GM12864 (cell line): Measurements from ENCODE around the gene SMPD3.

Experiments
- DNase-seq: peaks from one replicate; pipeline ENCODE4 v3.0.0-alpha.2; 2011; ENCODE audit warnings: low read depth
- H3K4me3 ChIP-seq: 2 replicates; pipeline ENCODE4 v1.5.1; 2011; ENCODE audit warnings: mild to moderate bottlenecking, low read depth, low read length, control low read depth
- TF ChIP-seq, protein P1 (sequence below): IDR thresholded peaks from 2 replicates; pipeline ENCODE4 v1.5.1; 2011; ENCODE audit warnings: low read depth, mild to moderate bottlenecking, moderate library complexity, low read length, control low read depth, inconsistent platforms; ENCODE audit errors: missing control alignments

The SMPD3 gene

DNA sequence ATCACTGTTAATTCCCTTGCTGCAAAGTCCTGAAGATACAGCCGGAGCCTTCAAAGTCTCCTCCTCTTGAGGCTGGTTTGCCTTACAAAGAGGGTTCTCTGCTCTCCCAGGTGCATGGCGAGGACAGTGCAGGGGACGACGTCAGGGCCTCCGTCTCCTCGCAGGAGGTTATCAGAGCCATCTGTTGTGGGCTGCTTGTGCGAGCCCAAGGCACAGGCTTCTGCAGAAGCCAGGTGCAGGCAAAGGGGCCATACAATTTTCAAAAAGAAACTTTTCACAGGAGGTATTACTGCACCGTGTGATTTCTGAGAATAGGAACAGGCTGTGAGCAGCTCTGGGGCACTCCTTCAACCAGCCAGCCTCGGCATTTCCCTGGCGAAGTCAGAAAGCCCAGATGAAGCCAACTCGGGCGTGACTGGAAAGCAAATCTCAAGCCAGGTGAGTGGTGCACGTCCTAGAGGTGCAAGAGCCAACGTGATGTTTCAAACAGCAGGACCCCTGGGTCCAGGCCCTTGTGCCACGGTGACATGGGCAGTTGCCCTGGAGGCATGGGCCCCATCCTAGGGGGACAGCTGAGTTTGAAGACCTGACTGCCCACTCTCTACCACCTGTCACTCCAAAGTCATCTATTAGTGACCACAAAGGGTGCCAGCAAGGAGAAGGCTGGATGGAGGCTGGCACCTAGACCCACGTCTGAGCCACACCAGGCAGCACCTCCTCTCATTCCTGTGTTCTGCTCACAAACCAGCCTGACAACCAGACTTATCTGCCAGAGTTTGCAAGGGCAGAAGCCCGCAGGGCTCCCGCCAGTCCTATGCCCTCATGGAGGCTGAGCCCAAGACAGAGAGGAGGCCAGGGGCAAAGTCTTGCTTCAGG lies 68.6 kb downstream of the SMPD3 start:
- H3K4me3 ChIP-seq = no peak overlapping the region
- no peak for DNase-seq
- TF ChIP-seq, protein P1, sequence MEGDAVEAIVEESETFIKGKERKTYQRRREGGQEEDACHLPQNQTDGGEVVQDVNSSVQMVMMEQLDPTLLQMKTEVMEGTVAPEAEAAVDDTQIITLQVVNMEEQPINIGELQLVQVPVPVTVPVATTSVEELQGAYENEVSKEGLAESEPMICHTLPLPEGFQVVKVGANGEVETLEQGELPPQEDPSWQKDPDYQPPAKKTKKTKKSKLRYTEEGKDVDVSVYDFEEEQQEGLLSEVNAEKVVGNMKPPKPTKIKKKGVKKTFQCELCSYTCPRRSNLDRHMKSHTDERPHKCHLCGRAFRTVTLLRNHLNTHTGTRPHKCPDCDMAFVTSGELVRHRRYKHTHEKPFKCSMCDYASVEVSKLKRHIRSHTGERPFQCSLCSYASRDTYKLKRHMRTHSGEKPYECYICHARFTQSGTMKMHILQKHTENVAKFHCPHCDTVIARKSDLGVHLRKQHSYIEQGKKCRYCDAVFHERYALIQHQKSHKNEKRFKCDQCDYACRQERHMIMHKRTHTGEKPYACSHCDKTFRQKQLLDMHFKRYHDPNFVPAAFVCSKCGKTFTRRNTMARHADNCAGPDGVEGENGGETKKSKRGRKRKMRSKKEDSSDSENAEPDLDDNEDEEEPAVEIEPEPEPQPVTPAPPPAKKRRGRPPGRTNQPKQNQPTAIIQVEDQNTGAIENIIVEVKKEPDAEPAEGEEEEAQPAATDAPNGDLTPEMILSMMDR = no peak

DNA sequence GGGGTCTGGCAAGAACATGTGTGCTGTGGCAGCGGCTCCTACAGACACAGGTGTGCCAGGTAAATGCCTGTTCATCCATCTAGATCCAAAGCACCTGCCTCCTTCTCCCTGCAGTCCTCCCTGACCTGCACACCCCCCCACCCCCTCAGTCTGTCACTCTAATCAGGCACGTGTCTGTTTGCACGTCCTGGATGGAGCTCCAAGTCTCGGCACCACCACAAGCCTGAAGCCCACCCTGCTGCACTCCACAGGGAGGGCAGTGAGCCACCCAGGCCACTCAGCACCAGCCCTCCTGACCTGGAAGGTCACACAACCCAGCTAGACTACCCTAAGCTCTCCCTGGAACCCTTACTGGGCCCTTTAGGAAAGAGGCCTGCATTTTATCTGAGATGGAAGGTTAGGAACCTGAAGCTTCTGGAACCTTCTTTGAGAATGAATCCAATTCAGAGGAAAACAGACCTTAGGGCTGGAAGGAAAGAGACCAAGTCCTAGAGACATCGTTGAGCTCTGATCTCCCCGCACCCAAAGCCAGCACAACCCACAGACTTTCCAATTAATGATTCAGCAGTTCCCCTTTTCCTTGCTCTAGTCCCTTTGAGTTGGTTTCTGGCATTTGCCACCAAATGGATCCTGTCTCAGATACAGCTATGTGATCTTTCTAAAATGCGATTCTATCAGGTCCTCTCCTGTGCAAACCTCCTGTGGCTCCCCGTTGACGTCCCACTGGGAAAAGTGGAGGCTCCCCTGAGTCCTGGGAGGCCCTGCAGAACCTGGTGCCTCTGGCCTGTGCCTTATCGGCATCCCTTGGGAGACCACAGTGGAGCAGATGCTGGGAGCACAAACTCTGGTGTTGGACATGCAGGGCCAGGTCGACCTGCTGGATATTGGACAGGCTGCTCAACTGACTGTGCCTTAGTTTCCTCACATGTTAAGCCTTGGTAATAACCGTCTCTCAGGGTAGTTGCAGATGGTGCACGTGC lies 69.6 kb downstream of the SMPD3 start:
- H3K4me3 ChIP-seq = no peak overlapping the region
- TF ChIP-seq, protein P1 = no peak
- no peak for DNase-seq

DNA sequence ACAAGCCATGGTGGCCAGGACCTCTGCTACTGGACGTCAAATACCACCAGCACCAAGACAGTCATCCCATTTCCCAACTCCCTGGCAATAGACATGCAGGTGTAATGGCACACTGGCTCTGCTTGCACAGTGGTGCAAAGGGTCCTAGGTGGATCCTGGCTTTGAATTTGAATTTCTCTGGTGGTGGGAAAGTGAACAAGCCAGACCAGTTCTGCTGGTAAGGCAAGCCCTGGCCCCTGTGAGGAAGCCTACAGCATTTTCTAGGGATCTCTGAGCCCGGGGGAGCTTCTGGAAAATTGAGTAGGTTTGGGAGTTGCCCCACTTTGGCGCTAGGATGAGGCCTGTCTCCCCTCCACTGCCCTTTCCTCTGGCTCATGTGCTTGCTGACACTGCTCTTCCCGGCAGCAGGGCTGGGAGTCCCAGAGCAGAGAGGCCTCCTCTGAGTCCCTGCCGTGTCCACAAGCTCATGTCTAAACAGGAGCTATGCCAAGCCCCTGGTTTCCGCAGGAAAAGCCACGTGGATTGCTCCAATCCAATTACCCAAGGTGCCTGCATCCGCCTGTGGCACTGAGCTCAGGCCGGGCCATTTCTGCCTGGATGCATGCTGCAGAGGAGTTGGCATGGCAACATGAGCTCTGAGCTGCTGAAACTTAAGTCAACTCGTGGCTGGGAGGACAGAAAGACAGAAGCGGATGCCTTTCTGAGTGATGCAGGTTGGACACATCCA lies 70.5 kb downstream of the SMPD3 start:
- TF ChIP-seq, protein P1 = no peak
- no peak overlapping the region for H3K4me3 ChIP-seq
- DNase-seq = no peak

DNA sequence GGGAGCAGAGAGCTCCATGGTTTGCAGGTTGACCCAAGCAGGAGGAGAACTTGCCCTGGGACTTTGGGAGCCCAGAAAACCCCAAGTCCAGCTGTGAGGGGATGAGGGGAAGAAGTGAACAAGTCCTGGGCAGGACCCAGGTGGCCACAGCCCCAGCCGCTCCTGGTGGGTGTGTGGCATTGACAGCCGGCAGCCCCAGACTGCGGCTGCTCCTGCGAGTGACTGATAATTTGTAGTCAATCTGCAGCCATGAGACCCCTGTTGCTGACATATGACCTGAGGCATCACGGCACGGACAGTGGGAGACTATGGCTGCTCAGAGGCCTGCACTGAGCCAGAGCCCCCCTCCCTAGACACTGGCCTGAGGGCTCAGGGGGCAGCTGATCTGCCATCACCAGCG lies 71.1 kb downstream of the SMPD3 start:
- DNase-seq = no peak
- no peak overlapping the region for H3K4me3 ChIP-seq
- TF ChIP-seq, protein P1 = no peak

DNA sequence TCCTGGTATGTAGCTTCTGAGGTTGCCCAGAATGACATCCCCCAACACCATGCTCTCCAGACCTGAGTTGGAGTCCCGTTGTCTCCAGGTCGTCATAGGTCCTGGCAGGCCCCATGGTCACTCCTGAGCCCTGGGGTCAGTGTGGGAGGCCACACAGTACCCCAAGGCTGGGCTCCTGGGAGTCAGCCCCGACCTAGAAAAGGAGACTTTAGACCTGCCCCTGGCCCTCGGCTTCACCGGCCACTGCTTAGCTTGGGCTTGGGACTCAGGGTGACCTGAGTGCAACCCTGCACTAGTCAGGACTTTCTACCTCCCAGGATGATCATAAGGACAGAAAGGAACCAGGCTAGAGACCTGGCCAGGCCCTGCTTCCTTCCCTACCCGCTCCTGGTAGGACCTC lies 71.7 kb downstream of the SMPD3 start:
- TF ChIP-seq, protein P1 = no peak
- no peak for DNase-seq
- no peak overlapping the region for H3K4me3 ChIP-seq

DNA sequence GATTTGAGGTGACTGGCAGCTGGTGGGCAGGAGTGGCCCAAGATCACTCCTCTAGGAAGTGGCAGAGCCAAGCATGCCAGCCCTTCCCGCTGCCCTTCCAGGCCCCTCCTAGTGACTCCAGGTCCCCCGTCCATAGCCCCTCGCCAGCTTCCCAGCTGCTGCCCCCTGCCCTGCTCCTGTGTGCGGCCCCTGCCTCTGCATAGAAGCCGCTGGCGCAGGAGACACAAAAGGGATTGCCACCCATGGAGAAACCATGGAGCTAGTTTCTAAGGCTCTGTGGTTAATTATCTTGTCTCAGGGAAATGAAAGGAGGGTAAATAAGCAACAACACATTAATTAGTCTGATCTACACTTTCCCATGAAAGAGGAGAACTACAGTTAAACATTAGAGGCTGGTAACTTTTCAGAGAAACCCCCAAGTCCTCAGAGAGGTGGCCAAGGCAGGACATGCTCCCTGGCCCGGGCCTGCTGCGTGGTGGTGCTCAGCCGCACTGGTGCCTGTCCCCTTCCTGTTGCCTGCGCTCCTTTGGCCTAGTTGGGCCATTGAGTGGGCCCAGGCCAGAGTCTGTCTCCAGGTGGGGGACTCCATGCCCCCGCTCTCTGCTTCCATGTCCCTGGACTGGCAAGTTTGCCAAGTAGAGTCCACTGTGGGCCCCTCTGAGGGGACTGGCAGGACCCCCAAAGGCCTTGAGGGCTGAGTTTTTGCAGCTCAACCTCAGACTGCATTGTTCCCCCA lies 72.3 kb downstream of the SMPD3 start:
- TF ChIP-seq, protein P1 = no peak
- no peak for DNase-seq
- H3K4me3 ChIP-seq = no peak overlapping the region
